ENCODE results near the gene CUX1.

Gene CUX1

DNA sequence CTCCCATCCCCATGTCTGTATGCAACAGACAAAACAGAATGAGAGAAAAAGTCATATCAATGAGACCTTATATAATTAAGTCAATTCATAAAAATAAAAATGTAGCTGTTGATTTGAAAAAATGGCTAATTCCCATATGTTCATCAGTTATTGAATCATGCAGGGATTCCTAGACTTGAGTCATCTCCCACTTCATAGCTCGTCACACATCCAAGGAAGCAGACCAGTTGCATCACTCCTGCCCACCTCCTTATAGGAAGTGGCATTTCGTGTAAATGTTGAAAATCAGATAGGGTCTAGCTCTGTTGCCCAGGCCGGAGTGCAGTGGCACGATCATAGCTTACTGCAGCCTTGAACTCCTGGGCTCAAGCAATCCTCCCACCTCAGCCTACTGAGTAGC is 413.2 kb downstream of the CUX1 start:
- no peak for DNase-seq

- DNase-seq, result no peak
Observed at GRCh38 chr7:102232611-102233286, 415.3 kb downstream of the CUX1 start.

DNA sequence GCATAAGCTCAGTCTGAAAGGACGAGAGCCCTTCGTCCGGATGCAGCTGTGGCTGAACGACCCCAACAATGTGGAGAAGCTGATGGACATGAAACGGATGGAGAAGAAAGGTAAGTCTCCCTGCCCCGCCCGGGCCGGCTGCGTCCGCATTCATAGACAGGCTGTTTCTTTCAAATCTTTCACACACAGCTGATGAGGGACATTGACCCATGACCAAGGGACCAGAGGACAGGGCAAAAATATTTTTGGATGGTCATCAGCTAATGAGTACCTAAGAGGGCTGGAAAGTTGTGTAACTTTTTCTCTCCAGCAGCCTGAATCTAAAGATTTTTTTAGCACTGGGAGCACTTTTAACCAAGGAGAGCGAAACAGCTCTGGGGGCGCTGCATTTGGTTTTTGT is 416.7 kb downstream of the CUX1 start:
- DNase-seq, result no peak

DNA sequence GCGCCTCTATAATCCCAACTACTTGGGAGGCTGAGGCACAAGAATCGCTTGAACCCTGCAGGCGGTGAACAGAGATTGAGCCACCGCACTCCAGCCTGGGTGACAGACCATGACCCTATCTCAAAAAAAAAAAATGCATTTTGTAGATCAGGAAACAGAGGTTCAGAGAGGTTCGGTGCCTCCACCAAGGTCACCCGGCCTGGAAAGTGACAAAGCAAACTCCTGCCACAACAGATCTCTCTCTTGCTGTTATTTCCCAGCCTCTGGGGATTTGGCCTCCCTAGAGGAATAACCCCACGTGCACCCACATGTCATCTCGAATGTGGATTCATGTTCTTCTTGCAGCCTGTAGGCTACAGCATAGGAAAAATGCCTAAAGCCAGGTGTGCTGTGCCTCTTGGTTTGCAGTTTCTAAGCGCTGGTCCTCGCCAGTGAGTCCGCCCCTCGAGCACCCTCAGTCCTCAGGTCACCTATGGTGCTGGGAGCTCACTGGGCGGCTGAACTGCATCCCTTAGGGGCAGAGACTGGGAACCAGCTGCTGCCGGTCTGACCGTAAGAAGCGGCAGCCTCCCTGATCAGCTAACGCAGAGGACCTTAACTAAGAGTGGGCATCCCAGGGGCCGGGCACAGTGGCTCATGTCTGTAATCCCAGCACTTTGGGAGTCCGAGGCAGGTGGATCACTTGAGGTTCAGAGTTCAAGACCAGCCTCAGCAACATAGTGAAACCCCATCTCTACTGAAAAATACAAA is 417.6 kb downstream of the CUX1 start:
- no peak for DNase-seq

DNA sequence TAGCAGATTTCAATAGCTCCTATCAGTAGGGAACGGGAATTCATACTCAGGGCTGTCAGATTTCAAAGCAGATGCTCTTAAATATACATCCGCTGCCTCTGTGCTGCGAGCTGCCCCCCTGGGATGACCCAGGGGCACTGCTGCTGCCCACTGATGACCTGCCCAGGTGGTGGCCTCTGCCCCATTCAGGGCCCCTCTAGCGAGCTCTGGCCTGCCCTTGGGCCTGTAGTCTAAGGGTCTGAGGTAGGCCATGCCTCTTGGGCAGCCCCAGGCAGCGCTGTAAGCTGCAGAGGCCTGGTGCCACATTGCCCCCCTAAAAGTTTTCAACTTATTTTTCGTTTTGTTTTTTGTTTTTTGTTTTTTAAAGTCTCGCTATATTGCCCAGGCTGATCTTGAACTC is 418.7 kb downstream of the CUX1 start:
- DNase-seq, result no peak

GRCh38 chr7:102236592-102237287 is 419.3 kb downstream of the CUX1 start:
- DNase-seq, result peak; percentile 32 to 34

GRCh38 chr7:102239206-102239820 is 421.9 kb downstream of the CUX1 start:
- DNase-seq, result no peak

DNA sequence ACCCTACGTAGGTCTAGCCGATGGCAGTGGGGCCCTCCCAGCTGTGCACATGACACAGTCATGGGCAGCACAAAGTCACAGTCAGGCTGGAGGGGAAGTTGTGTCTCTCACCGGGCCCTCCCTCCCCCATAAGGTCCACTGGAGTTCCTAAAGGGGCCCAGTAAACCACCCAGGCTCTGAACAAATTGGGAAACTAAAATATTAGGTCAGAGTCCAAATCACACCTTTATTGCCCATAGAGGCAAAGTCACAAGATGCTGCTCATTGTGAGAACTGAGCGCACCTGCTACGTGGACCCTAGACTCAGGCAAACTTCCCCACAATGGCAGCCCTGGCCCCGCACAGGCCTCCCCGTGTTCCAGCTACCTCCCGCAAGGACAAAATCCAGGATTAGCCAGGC is 424.0 kb downstream of the CUX1 start:
- no peak for DNase-seq

GRCh38 chr7:102244601-102245000 is 427.2 kb downstream of the CUX1 start:
- DNase-seq, result no peak

DNA sequence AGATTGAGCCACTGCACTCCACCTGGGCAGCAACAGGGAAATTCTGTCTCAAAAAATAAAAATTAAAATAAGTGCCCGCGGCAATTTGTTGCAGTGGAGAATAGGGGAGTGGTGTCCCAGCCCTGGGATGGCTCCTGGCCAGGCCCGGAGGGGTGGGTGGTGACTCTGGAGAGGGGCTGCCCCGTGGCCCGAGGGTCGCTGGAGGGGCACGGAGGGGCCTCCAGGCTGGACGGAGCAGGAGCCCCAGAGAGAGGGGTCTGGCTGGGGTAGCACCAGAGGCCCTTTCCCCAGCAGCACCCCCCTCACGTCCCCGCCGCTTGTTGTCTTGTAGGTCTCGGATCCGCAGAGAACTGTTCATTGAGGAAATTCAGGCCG is 430.6 kb downstream of the CUX1 start:
- DNase-seq, result no peak

DNA sequence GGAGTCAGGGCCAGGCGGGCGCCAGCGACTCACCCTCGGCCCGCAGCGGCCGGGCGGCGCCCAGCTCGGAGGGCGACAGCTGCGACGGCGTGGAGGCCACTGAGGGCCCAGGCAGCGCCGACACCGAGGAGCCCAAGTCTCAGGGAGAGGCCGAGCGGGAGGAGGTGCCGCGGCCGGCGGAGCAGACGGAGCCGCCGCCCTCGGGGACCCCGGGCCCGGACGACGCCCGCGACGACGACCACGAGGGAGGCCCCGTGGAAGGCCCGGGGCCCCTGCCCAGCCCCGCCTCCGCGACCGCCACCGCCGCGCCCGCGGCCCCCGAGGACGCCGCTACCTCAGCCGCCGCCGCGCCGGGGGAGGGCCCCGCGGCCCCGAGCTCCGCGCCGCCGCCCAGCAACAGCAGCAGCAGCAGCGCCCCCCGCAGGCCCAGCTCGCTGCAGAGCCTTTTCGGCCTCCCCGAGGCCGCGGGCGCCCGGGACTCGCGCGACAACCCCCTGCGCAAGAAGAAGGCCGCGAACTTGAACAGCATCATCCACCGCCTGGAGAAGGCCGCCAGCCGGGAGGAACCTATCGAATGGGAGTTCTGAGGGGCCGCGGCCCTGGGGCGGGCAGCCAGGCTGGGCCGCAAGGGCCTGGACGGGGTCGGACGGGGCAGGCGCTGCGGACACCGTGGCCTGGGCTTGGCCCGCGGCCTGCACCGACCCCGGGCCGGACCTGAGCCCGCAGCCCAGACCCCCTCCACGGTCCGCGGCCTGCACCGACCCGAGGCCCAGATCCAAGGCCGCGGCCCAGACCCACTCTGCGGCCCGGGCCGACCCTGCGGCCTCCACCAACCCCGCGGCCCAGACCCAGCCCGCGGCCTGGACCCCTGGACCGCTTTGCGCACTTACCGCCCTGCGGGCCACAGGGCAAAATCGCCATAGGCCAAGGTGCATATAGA is 431.3 kb downstream of the CUX1 start:
- no peak for DNase-seq

- DNase-seq, result no peak
Observed at GRCh38 chr7:102251531-102252365, 434.3 kb downstream of the CUX1 start.

- no peak for DNase-seq
Observed at GRCh38 chr7:102252366-102252982, 435.0 kb downstream of the CUX1 start.

DNA sequence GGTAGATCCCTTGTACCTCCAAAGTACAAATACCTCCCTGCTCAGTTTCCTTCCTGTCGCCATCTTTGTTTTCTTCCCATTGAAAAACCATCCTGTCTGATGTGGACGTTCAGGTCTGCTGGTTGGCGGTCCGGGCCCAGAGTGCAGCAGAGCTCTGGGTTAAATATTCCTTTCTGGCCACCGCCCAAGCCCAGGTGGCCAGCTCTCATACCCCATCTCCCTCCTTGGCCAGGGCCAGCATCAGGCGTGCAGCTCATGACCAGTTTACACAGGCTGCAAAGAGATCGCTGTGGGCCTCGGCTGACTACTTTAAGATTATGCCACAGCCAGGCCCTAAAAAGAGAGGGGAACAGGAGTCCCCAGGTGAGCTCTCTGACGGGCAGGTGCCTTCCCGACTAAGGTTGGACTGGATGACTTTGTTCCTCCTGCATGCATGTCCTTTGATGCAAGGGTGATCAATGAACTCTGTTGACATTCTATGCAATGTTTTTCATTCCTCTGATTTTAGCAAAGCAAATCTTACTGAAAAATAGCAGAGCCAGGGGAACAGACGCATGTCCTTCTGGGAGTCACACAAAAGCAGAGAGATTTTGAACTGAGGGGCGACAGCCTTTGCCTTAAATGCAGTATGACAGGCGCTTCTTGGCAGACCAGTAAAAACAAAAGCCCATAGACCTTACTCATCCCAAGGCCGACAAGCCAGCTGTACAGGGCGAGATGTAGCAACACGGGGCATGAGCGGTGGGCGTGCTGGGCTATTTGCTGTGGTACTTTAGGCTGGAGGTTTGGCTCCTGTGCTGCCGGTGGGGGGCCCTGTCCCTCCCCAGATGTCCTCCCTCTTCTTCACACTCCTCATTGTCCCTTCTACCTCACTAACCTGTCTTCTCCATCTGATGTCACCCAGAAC is 435.9 kb downstream of the CUX1 start:
- DNase-seq, result no peak

DNA sequence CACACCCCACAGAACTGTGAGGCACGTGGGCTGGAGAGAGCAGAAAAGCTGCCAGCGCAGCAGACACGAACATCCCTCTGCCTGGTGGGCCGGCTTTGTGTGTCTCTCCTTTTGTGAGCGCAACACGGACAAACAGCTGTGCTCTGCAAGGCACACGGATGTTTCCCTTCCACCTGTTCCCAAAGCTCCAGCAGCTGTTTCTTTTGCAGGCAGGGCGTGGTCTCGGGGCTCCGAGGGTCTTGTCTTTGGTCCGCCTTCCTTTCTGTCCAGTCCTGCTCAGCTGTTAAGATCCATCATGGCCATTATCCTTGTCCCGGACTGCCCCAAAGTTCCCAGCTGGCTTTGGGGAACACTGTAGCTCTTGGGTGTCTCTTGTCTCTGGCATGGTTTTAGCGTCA is 436.5 kb downstream of the CUX1 start:
- no peak for DNase-seq

DNA sequence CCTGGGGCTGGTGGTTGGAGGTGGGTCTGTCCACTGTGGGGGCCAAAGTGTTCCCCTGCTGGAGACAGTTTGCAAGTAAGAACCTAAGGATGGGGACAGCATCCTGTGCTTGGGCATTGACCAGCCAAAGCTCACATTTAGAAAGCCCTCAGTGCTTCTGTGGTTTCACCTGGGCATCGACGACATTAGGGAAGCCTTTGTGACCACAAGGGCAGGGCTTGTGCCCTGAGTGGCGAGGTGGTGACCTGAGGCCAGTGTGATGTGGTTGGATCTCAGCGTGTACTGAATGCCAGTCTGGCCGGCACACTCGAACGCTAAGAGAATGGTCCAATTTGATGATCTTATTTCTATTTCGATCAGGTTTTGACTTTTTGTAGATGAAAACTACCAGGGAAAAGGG is 437.1 kb downstream of the CUX1 start:
- no peak for DNase-seq

- no peak for DNase-seq
Observed at GRCh38 chr7:102255501-102255900, 438.1 kb downstream of the CUX1 start.

DNA sequence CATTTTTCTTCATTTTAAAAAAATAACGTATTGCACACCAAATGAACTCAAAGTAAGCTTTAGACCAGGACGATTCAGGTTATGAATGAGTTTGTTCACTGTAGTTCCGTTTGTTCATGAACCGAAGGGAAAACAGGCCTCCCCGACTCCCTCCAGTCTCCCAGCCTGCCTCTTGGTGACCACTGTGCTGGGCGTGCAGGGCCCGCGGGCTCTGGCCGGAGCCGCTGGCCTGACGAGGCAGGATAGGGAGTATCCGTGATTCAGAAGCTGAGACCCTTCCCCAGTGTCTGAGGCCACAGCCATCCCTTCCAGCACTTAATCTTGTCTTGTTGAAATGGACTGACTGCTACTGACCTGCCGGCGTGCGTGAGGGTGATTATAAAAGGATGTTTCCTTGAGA is 438.5 kb downstream of the CUX1 start:
- no peak for DNase-seq

DNA sequence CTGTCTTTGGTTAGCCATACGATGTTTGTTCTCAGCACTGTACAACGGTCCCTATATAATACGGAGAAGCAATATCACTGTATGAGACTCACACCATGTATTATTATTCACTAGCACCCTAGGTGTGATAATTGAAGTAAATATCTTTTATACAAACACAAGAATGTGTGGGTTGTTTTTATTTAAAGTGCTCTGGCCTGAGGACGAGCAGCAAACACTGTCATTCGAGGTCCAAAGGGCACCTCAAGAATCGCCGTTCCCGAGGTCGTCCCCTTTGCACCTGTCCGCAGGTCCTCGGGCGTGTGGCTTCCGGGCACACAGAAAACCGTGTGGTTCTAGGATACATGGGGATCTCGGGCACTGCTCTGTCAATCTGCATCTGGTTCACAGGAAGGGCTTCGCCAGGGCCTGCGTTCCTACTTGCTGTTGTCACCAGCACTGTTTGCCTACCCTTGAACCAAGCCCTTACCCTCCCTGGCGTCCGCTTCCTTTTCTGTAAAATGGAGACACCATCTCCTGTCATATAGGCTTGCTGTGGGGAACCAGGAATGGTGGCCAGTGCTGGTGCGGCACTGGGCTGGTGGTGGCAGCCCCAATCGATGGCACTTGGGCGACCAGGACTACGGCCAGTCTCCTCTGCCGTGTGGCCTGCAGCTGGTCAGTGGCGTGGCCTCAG is 440.8 kb downstream of the CUX1 start:
- DNase-seq, result no peak

GRCh38 chr7:102258749-102259107 is 441.3 kb downstream of the CUX1 start:
- no peak for DNase-seq
